Neural crest cell (in vitro differentiated cells): ENCODE results near the gene SHROOM3. TPM values are rescaled to one million over a fixed set of nuclear protein-coding genes. Genes with fewer than 3 reads are reported as not detected.

Source experiments
- DNase-seq: peaks from one replicate; pipeline ENCODE4 v3.0.0; 2021; ENCODE audit warnings: low read depth, mixed read lengths, low spot score
- H3K27ac Mint-ChIP-seq: one replicate; pipeline ENCODE4 v1.8.0; 2021; ENCODE audit warnings: mild to moderate bottlenecking, mixed read lengths; ENCODE audit not compliant: unreplicated experiment
- H3K27me3 Mint-ChIP-seq: 2 replicates; pipeline ENCODE4 v1.8.0; 2021; ENCODE audit warnings: low read depth, mild to moderate bottlenecking, mixed read lengths
- H3K36me3 Mint-ChIP-seq: 2 replicates; pipeline ENCODE4 v1.8.0; 2021; ENCODE audit warnings: low read depth, mild to moderate bottlenecking, mixed read lengths
- H3K4me1 Mint-ChIP-seq: 2 replicates; pipeline ENCODE4 v1.8.0; 2021; ENCODE audit warnings: mixed read lengths
- H3K4me3 Mint-ChIP-seq: one replicate; pipeline ENCODE4 v1.8.0; 2021; ENCODE audit warnings: mild to moderate bottlenecking, mixed read lengths
- H3K9me3 Mint-ChIP-seq: 2 replicates; pipeline ENCODE4 v1.8.0; 2021; ENCODE audit warnings: mixed read lengths
- total RNA-seq: library from RNA; stranded (reverse); gene quantifications from 2 replicates; pipeline ENCODE4 v1.2.1, GENCODE V29; 2021
- TF ChIP-seq, protein P1 (sequence below): fragments of 200-600 bp; sonication (generic); conservative IDR thresholded peaks from 2 replicates; pipeline ENCODE4 v1.5.0; 2021; ENCODE audit warnings: antibody characterized with exemption, mild to moderate bottlenecking

The SHROOM3 gene
- total RNA-seq, 1 donor from 2014 or later = 40.1 TPM

GRCh38 chr4:76564123-76564915 is 129.3 kb downstream of the SHROOM3 start:
- TF ChIP-seq, protein P1, sequence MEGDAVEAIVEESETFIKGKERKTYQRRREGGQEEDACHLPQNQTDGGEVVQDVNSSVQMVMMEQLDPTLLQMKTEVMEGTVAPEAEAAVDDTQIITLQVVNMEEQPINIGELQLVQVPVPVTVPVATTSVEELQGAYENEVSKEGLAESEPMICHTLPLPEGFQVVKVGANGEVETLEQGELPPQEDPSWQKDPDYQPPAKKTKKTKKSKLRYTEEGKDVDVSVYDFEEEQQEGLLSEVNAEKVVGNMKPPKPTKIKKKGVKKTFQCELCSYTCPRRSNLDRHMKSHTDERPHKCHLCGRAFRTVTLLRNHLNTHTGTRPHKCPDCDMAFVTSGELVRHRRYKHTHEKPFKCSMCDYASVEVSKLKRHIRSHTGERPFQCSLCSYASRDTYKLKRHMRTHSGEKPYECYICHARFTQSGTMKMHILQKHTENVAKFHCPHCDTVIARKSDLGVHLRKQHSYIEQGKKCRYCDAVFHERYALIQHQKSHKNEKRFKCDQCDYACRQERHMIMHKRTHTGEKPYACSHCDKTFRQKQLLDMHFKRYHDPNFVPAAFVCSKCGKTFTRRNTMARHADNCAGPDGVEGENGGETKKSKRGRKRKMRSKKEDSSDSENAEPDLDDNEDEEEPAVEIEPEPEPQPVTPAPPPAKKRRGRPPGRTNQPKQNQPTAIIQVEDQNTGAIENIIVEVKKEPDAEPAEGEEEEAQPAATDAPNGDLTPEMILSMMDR = no peak
- H3K27ac Mint-ChIP-seq = no peak overlapping the region
- H3K27me3 Mint-ChIP-seq = no peaks in the 10 kb centered on the region
- H3K4me3 Mint-ChIP-seq = no peak overlapping the region
- H3K9me3 Mint-ChIP-seq = no peaks in the 10 kb centered on the region
- no peak for DNase-seq
- peaks cover 6% of the 10 kb centered on the region for H3K36me3 Mint-ChIP-seq
- H3K4me1 Mint-ChIP-seq = peaks cover 58% of the 10 kb centered on the region

GRCh38 chr4:76568262-76568661 is 133.2 kb downstream of the SHROOM3 start:
- H3K4me1 Mint-ChIP-seq = peaks cover 57% of the 10 kb centered on the region

GRCh38 chr4:76569225-76569624 is 134.2 kb downstream of the SHROOM3 start:
- Mint-ChIP-seq H3K4me1 (peaks cover 48% of the 10 kb centered on the region), H3K27ac (no peak overlapping the region), H3K9me3 (no peaks in the 10 kb centered on the region), H3K27me3 (no peaks in the 10 kb centered on the region), H3K4me3 (no peak overlapping the region), H3K36me3 (peaks cover 3% of the 10 kb centered on the region)
- no peak for DNase-seq
- TF ChIP-seq, protein P1 = no peak

More at GRCh38 chr4:76568262-76568661, 133.2 kb downstream of the SHROOM3 start:
- Mint-ChIP-seq H3K36me3 (peaks cover 2% of the 10 kb centered on the region), H3K4me3 (no peak overlapping the region), H3K27me3 (no peaks in the 10 kb centered on the region), H3K27ac (no peak overlapping the region), H3K9me3 (no peaks in the 10 kb centered on the region)
- no peak for DNase-seq
- TF ChIP-seq, protein P1 = no peak

- no peak overlapping the region for H3K4me3 Mint-ChIP-seq
- TF ChIP-seq, protein P1 = no peak
- no peak for DNase-seq
- no peak overlapping the region for H3K27ac Mint-ChIP-seq
- no peaks in the 10 kb centered on the region for H3K27me3 Mint-ChIP-seq
- H3K36me3 Mint-ChIP-seq = peaks cover 6% of the 10 kb centered on the region
- no peaks in the 10 kb centered on the region for H3K9me3 Mint-ChIP-seq
- H3K4me1 Mint-ChIP-seq = peaks cover 44% of the 10 kb centered on the region
Measured at GRCh38 chr4:76569706-76570105, 134.7 kb downstream of the SHROOM3 start.

GRCh38 chr4:76570141-76570973 is 135.3 kb downstream of the SHROOM3 start:
- no peak overlapping the region for H3K27ac Mint-ChIP-seq
- no peak overlapping the region for H3K4me3 Mint-ChIP-seq
- DNase-seq = no peak
- H3K9me3 Mint-ChIP-seq = no peaks in the 10 kb centered on the region
- H3K36me3 Mint-ChIP-seq = peaks cover 6% of the 10 kb centered on the region
- TF ChIP-seq, protein P1 = no peak
- no peaks in the 10 kb centered on the region for H3K27me3 Mint-ChIP-seq
- H3K4me1 Mint-ChIP-seq = peaks cover 44% of the 10 kb centered on the region
